Smooth muscle cell of the brain vasculature (primary cell): ENCODE measurements around the gene CSNK1E.
A peak's percentile ranks its signal among the peaks of the same experiment; 100 is the strongest.

Experiments used
- DNase-seq: peaks from one replicate; pipeline ENCODE4 v3.0.0-alpha.2; 2012; ENCODE audit warnings: low read depth, low spot score

CSNK1E gene

GRCh38 chr22:38249803-38250642 lies 67.2 kb downstream of the CSNK1E start:
- DNase-seq, result no peak

DNA sequence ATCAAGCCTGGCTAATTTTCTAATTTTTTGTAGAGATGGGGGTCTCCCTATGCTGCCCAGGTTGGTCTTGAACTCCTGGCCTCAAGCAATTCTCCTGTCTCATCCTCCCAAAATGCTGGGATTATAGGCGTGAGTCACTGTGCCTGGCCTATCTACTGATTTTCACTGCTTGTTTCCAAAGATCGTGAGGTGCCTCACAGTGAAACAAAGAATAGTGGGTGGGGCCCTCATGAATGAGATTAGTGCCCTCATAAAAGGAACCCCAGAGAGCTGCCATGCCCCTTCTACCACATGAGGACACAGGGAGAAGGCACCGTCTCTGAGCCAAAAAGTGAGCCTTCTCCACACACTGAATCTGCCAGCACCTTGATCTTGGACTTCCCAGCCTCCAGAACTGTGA lies 67.9 kb downstream of the CSNK1E start:
- DNase-seq, result no peak

DNA sequence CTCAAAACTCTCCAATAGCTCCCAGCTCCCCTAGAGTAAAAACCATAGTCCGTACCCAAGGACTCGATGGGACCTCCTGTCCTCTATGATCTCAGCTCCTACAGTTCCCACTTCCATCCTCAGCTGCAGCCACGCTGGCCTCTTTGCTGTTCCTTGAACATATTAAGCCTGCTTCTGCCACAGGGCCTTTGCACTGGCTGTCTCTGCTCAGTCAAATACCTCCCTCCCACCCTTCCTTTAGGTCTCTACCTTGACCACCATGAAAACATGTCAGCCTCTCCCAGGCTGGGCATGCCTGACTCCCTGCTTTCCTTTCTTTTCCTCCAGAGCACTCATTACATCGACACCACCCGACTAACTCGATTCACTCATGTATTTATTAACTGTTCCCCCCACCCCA lies 69.0 kb downstream of the CSNK1E start:
- DNase-seq, result no peak

DNA sequence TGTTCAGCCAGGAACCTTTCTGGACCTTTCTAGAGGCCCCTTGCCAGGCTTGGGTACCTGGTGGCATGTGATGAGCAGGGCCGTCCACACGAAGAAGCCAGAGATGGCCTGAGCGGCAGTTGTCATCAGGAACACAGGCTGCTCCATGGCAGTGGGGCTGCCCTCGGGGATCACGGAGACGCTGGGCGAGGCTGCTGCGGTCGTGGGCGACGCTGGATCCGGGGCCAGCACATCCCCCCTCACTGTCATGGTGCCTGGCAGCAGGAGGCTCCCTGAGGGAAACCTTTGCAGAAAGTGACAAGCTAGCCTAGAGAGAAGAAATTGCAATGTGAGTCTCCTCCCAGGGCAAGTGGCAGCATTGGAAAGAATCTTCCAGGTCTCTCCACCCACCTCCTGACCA lies 69.5 kb downstream of the CSNK1E start:
- DNase-seq, result no peak

DNA sequence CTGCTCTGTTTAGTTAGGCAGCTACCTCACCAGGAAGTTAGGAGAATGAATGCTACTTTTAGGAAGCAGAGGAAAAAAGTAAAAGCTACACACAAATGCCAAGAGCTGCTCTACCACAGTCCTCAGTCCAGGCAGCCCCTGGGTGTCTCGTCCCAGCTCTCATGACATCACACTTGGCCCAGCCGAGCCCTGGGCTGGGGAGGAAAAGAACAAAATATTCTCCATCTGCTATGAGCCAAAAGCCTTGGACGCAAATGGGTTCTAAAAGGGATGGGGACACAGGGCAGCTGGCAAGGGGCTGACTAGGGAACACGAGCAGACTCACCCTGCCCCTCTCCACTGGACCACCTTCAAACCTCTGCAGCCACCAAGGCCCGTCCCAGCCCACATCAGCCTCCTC lies 70.5 kb downstream of the CSNK1E start:
- no peak for DNase-seq

DNA sequence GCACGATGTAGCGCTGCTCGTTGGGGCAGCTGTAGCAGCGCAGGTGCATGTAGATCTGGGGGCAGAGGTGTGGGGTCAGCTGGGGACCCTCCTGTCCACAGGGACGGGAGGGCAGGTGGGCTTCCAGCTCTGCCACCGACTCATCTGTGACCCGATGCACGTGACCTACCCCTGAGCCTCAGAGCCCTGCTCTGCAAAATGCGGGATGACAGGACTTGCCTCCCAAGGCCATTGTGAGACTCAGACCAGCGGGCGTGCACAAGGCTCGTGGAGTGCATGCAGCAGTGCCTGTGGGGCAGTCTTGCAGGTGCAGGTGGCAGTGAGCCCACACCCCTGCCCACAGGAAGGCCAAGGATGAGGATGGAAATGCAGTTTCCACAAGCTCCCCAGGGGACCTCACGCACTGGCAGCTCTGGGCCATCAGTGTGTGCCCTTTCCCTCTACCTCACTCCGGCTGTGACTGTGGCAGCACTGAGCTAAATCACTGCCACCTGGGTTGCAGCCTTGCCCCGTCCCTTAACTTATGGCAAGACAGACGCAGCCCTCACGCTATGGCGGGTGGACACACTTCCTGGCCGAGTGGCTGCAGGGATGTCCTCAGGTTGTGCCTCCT lies 71.1 kb downstream of the CSNK1E start:
- DNase-seq, result no peak

- no peak for DNase-seq
Measured at GRCh38 chr22:38244106-38244505, 73.1 kb downstream of the CSNK1E start.

DNA sequence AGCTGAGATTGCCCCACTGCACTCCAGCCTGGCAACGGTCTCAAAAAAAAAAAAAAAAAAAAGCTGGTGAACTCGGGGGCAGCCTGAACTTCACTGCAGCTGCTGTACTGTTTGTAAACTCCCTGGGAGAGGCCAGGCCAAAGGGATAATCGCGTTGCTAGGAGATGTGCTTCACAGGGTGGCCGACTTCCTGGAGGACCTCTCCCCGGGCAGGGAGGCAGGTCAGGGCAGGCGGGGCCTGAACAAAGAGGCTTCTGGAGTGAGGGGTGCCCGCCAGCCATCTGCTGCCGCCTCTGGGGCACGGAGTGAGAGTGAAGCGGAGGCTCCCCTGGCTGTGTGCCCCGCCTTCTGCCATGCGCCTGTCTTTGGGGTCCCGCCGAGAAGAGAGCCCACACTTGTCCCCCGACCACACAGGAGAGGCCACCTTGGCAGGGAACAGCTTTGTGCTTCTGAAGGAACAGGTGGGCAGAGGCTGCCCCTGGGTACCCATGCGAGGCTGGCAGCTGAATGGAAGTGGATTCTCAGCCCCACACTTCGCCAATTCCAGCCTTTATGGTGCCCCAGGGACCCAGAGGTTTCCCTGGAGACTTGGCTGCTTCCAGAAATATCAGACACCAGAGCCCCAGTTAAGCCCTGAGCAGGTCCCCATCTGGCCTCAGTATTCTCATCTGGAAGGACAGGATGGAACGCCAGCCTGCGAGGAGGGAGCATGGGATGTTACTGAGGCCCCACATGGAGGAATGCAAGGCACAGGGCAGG lies 74.0 kb downstream of the CSNK1E start:
- DNase-seq, result peak; percentile 69

GRCh38 chr22:38240734-38241252 lies 76.4 kb downstream of the CSNK1E start:
- peak; percentile 51 for DNase-seq
